GM23338 (cell line): Measurements from ENCODE around the gene ECPAS. TPM values are rescaled to one million over a fixed set of nuclear protein-coding genes. Genes with fewer than 3 reads are reported as not detected.

ENCODE experiments used
- ATAC-seq: fragments of 200-7000 bp; cut with Tn5 transposase; 3 replicates; pipeline ENCODE4 v1.9.1; 2020
- DNase-seq: peaks from one replicate; pipeline ENCODE4 v3.0.0-alpha.2; 2015; ENCODE audit warnings: low spot score
- H2AFZ ChIP-seq: fragments of 200-600 bp; sonication (generic); 2 replicates; pipeline ENCODE4 v1.8.0; 2016; ENCODE audit warnings: antibody characterized with exemption, mild to moderate bottlenecking, moderate library complexity
- H3F3A ChIP-seq: fragments of 200-600 bp; sonication (generic); replicated peaks from 2 replicates; pipeline ENCODE4 v1.8.0; 2017; ENCODE audit warnings: antibody characterized with exemption, mixed run types, low read depth
- H3K27ac ChIP-seq: fragments of 200-600 bp; sonication (generic); 2 replicates; pipeline ENCODE4 v1.6.1; 2016; ENCODE audit warnings: low read depth
- H3K27me3 ChIP-seq: fragments of 200-600 bp; sonication (generic); 2 replicates; pipeline ENCODE4 v1.8.0; 2016; ENCODE audit warnings: mild to moderate bottlenecking, mixed run types, moderate library complexity; ENCODE audit not compliant: insufficient read depth
- H3K36me3 ChIP-seq: fragments of 200-600 bp; sonication (generic); 2 replicates; pipeline ENCODE4 v1.8.0; 2016; ENCODE audit warnings: mild to moderate bottlenecking; ENCODE audit not compliant: insufficient read depth
- H3K4me1 ChIP-seq: fragments of 200-600 bp; sonication (generic); 2 replicates; pipeline ENCODE4 v1.8.0; 2016; ENCODE audit warnings: mild to moderate bottlenecking, moderate library complexity; ENCODE audit not compliant: insufficient read depth
- H3K4me2 ChIP-seq: fragments of 200-600 bp; sonication (generic); 2 replicates; pipeline ENCODE4 v1.7.1; 2017; ENCODE audit warnings: mixed run types
- H3K4me3 ChIP-seq: fragments of 200-600 bp; sonication (generic); 2 replicates; pipeline ENCODE4 v1.6.1; 2016; ENCODE audit warnings: mixed run types
- H3K79me2 ChIP-seq: fragments of 200-600 bp; sonication (generic); replicated peaks from 2 replicates; pipeline ENCODE4 v1.8.0; 2017; ENCODE audit warnings: mild to moderate bottlenecking; ENCODE audit not compliant: insufficient read depth
- H3K9me2 ChIP-seq: fragments of 200-600 bp; sonication (generic); 2 replicates; pipeline ENCODE4 v1.8.0; 2017; ENCODE audit not compliant: insufficient read depth
- H4K20me1 ChIP-seq: fragments of 200-600 bp; sonication (generic); replicated peaks from 2 replicates; pipeline ENCODE4 v1.8.0; 2017; ENCODE audit warnings: mild to moderate bottlenecking; ENCODE audit not compliant: insufficient read depth
- H3K27ac Mint-ChIP-seq: 2 replicates; pipeline ENCODE4 v1.8.0; 2020; ENCODE audit warnings: inconsistent platforms, mild to moderate bottlenecking, moderate library complexity, mixed read lengths
- H3K27me3 Mint-ChIP-seq: 3 replicates; pipeline ENCODE4 v1.8.0; 2022; ENCODE audit warnings: low read depth, mild to moderate bottlenecking, moderate library complexity, mixed read lengths, inconsistent platforms; ENCODE audit not compliant: insufficient read depth, poor library complexity
- H3K36me3 Mint-ChIP-seq: 3 replicates; pipeline ENCODE4 v1.8.0; 2021; ENCODE audit warnings: low read depth, mild to moderate bottlenecking, inconsistent platforms, moderate library complexity, mixed read lengths
- H3K4me1 Mint-ChIP-seq: 3 replicates; pipeline ENCODE4 v1.8.0; 2020; ENCODE audit warnings: mild to moderate bottlenecking, inconsistent platforms, mixed read lengths
- H3K4me3 Mint-ChIP-seq: 3 replicates; pipeline ENCODE4 v1.8.0; 2021; ENCODE audit warnings: moderate library complexity, mild to moderate bottlenecking, inconsistent platforms, mixed read lengths
- H3K9me3 Mint-ChIP-seq: 3 replicates; pipeline ENCODE4 v1.8.0; 2020; ENCODE audit warnings: moderate library complexity, mild to moderate bottlenecking, inconsistent platforms, mixed read lengths
- ETS1 ChIP-seq: IDR thresholded peaks from 2 replicates; pipeline ENCODE4 v1.6.1; 2016; ENCODE audit warnings: antibody characterized with exemption
- EZH2phosphoT487 ChIP-seq: fragments of 200-600 bp; sonication (generic); IDR thresholded peaks from one replicate; pipeline ENCODE4 v1.8.1; 2018; ENCODE audit warnings: antibody characterized with exemption; ENCODE audit not compliant: unreplicated experiment
- JUNB ChIP-seq: IDR thresholded peaks from one replicate; pipeline ENCODE4 v1.6.1; 2016; ENCODE audit warnings: antibody characterized with exemption; ENCODE audit not compliant: unreplicated experiment
- NANOG ChIP-seq: IDR thresholded peaks from 2 replicates; pipeline ENCODE4 v1.6.1; 2016; ENCODE audit warnings: antibody characterized with exemption, borderline replicate concordance
- POLR2AphosphoS5 ChIP-seq: IDR thresholded peaks from 2 replicates; pipeline ENCODE4 v1.6.1; 2016; ENCODE audit warnings: antibody characterized with exemption, low read depth
- STAT1 ChIP-seq: IDR thresholded peaks from one replicate; pipeline ENCODE4 v1.6.1; 2016; ENCODE audit warnings: antibody characterized with exemption; ENCODE audit not compliant: unreplicated experiment
- ZNF462 ChIP-seq: fragments of 250-450 bp; sonication (Bioruptor Pico); IDR thresholded peaks from 2 replicates; pipeline ENCODE4 v1.5.0; 2020; ENCODE audit warnings: mild to moderate bottlenecking, moderate library complexity
- polyA plus RNA-seq: library from polyadenylated mRNA; unstranded; fragments of >200 nt; fragmentation: Nextera tagmentation; extraction: Ambion mirVana; gene quantifications from 2 replicates; pipeline ENCODE4 v1.2.1, GENCODE V29; 2016
- total RNA-seq: library from RNA; depleted of rRNA; stranded (reverse); fragments of >200 nt; shearing (Covaris generic); gene quantifications from 2 replicates; pipeline ENCODE4 v1.2.3, GENCODE V29; 2014
- TF ChIP-seq, protein P1 (sequence below): IDR thresholded peaks from one replicate; pipeline ENCODE4 v1.6.1; 2018; ENCODE audit warnings: antibody characterized with exemption; ENCODE audit not compliant: unreplicated experiment

The ECPAS gene
- total and polyA plus RNA-seq, 2 experiments from 2014 or later = 51.4 to 104 TPM

DNA sequence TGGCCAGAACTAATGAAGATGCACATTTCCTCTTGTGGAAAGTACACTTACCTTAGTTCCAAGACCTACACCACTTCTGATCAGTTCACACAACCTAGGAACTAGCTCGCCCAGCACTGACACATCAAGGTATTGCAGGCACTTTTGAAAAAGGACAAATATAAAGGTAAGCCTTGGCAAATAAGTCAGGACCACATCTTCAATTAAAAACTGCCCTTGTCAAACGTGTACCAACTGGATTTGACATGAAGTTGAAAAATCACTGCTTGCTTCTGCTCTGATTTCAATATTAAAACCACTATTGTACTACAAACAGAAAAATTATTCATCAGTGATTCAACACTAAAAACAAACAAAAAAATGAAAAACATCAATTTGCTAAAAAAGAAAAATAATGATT is 109.1 kb downstream of the ECPAS start:
- H3K4me1 Mint-ChIP-seq = no peaks in the 10 kb centered on the region
- no peak for ATAC-seq
- H3K4me3 Mint-ChIP-seq = no peak overlapping the region
- H3K27ac Mint-ChIP-seq = no peak overlapping the region
- DNase-seq = no peak
- Histone ChIP-seq H3F3A (no peaks in the 10 kb centered on the region), H3K27ac (no peak overlapping the region), H3K4me2 (no peak overlapping the region), H3K4me3 (no peak overlapping the region), H3K9me2 (no peaks in the 10 kb centered on the region), H3K27me3 (no peaks in the 10 kb centered on the region), H3K79me2 (no peaks in the 10 kb centered on the region), H3K4me1 (no peaks in the 10 kb centered on the region), H2AFZ (no peak overlapping the region), H4K20me1 (no peaks in the 10 kb centered on the region; the same call in none of the 2 replicates), H3K36me3 (peaks cover 35% of the 10 kb centered on the region)
- TF ChIP-seq EZH2phosphoT487 = no peak
- TF ChIP-seq, protein P1, sequence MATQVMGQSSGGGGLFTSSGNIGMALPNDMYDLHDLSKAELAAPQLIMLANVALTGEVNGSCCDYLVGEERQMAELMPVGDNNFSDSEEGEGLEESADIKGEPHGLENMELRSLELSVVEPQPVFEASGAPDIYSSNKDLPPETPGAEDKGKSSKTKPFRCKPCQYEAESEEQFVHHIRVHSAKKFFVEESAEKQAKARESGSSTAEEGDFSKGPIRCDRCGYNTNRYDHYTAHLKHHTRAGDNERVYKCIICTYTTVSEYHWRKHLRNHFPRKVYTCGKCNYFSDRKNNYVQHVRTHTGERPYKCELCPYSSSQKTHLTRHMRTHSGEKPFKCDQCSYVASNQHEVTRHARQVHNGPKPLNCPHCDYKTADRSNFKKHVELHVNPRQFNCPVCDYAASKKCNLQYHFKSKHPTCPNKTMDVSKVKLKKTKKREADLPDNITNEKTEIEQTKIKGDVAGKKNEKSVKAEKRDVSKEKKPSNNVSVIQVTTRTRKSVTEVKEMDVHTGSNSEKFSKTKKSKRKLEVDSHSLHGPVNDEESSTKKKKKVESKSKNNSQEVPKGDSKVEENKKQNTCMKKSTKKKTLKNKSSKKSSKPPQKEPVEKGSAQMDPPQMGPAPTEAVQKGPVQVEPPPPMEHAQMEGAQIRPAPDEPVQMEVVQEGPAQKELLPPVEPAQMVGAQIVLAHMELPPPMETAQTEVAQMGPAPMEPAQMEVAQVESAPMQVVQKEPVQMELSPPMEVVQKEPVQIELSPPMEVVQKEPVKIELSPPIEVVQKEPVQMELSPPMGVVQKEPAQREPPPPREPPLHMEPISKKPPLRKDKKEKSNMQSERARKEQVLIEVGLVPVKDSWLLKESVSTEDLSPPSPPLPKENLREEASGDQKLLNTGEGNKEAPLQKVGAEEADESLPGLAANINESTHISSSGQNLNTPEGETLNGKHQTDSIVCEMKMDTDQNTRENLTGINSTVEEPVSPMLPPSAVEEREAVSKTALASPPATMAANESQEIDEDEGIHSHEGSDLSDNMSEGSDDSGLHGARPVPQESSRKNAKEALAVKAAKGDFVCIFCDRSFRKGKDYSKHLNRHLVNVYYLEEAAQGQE = no peak
- no peak for TF ChIP-seq NANOG
- no peak for TF ChIP-seq JUNB
- no peak for TF ChIP-seq ETS1
- TF ChIP-seq POLR2AphosphoS5 = no peak
- no peak for TF ChIP-seq STAT1
- no peak for TF ChIP-seq ZNF462 (CRISPR knock-in tag)
- no peaks in the 10 kb centered on the region for H3K27me3 Mint-ChIP-seq
- no peaks in the 10 kb centered on the region for H3K9me3 Mint-ChIP-seq
- peaks cover 70% of the 10 kb centered on the region for H3K36me3 Mint-ChIP-seq
